Stimulated activated CD4-positive, alpha-beta T cell treated with anti-CD3 and anti-CD28 coated beads, Interleukin-15, amount 100 ng/mL, for 1 hour (primary cell): Measurements from ENCODE around the gene CPNE7.

Experiments used
- DNase-seq, 2 donors: peaks; one replicate each; pipeline ENCODE4 v3.0.0-alpha.2; 2020; ENCODE audit warnings: low read depth in 1 of 2, low spot score in 1 of 2

The CPNE7 gene

GRCh38 chr16:89602273-89602951, 26.9 kb downstream of the CPNE7 start:
- peak; percentile 24 to 51 for DNase-seq

- no peak for DNase-seq
Observed at GRCh38 chr16:89602952-89603590, 27.5 kb downstream of the CPNE7 start.

GRCh38 chr16:89604764-89605163, 29.2 kb downstream of the CPNE7 start:
- DNase-seq = no peak

- DNase-seq = no peak
Observed at GRCh38 chr16:89605186-89605970, 29.8 kb downstream of the CPNE7 start.

- DNase-seq = no peak
Observed at GRCh38 chr16:89606006-89606405, 30.4 kb downstream of the CPNE7 start.

GRCh38 chr16:89607453-89607852, 31.9 kb downstream of the CPNE7 start:
- DNase-seq = no peak

- no peak for DNase-seq
Observed at GRCh38 chr16:89607937-89608740, 32.6 kb downstream of the CPNE7 start.

GRCh38 chr16:89610108-89610453, 34.5 kb downstream of the CPNE7 start:
- DNase-seq = no peak

GRCh38 chr16:89612415-89613166, 37.0 kb downstream of the CPNE7 start:
- DNase-seq = no peak

- no peak for DNase-seq
Observed at GRCh38 chr16:89613231-89613953, 37.8 kb downstream of the CPNE7 start, which contains the start of gene DPEP1. TSS of gene DPEP1 (plus strand) at chr16:89613642. CDS start at chr16:89630411, 16,769 bp downstream.

GRCh38 chr16:89613954-89614459, 38.4 kb downstream of the CPNE7 start:
- DNase-seq = no peak

GRCh38 chr16:89615176-89615575, 39.6 kb downstream of the CPNE7 start:
- no peak for DNase-seq

GRCh38 chr16:89615596-89616090, 40.1 kb downstream of the CPNE7 start:
- no peak for DNase-seq

GRCh38 chr16:89616623-89617022, 41.1 kb downstream of the CPNE7 start:
- no peak for DNase-seq

GRCh38 chr16:89617036-89617435, 41.5 kb downstream of the CPNE7 start:
- no peak for DNase-seq

- no peak for DNase-seq
Observed at GRCh38 chr16:89618109-89618998, 42.8 kb downstream of the CPNE7 start.

GRCh38 chr16:89619840-89620239, 44.3 kb downstream of the CPNE7 start:
- no peak for DNase-seq

GRCh38 chr16:89620406-89620841, 44.9 kb downstream of the CPNE7 start:
- DNase-seq = no peak
